ENCODE results near the gene SDC1.

DNA sequence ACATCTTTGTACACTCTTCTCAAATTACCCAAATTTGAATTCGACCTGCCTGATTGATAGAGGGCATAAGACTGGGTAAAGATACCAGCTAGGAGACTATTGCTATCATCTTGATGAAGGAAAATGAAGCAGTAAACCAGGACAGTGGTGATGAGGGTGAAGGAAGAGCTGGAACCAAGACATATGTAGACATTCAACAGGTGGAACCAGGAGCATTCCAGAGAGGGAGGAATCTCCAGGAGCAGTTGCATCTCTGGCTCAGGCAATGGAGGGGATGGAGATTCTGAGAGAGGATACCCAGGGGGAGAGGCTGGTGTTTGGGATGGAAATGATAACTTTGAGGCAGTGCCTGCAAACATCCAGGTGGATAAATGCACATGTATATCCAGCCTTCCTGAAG is 41.6 kb downstream of the SDC1 start:
- no peak for TF ChIP-seq CTCF (IDR thresholded peaks at IDR 0.05)
- TF ChIP-seq POLR2A (IDR thresholded peaks at IDR 0.05), result no peak
